NCI-H1105 treated with DMSO at 0.1 percent for 48 hours (cell line): ENCODE results near the gene KCND3.

ENCODE experiments used
- DNase-seq: peaks from one replicate; lab custom pipeline; 2025; lab: John Stamatoyannopoulos, UW

Gene KCND3

DNA sequence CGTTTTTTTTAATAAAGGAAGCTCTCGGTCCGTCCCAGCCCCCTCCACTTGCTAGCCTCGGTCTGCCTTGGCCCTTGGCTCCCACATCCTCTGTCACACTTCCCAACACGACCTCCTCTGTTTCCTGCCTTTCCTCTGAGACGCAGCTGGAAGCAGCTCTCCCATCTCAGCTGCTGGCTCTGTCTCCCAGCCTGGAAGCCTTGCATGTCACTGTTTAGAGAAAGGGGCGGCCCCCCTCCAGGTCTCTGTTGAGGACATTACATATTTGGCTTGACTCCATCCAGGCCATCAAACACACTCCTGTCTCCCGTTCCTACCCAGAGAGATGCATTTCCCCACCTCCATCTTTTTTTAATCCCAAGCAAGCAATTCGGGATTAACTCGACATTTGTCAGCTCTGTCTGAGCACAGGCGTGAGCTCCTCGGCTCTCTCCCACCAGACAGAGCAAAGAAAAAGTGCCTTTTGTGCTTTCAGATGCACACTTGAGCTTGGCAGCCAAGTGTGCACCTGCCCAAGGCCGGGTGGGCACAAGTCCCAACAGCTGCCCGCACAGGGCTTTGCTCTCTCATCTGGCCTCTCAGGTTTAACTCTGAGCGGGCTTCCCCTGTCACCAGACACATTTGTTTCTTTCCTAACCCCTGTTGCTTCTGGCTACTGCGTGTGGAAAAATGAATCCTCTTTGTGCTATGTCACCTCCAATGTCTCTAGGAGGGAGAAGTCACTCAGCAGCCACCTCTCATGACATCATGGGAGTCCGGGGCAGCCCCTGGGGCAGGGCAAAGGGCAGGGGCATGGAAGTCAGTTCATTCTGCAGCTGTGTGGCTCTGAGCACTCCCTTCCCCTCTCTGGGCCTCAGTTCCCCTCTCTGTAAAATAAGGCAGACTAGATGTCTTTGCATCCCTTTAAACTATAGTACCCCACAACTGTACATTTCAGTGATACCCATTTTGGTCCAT, 108.3 kb downstream of the KCND3 start:
- peak; percentile 98 for DNase-seq

DNA sequence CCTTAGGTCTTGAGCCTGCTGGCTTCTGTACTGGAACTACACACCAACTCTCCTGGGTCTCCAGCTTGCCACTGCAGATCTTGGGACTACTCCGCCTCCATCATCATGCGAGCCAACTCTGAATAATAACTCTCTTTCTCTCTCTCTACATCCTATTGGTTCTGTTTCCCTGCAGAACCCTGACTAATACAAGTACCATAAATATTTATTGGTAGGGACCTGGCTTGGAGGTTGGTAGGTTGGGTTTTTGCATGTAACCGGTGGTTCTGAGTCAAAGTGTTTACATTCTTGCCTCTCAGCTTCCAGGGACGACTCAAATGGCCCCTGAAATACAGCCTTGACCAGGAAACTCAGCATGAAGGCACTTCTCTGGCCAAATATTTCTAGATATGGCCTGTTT, 110.4 kb downstream of the KCND3 start:
- no peak for DNase-seq

- no peak for DNase-seq
Measured at GRCh38 chr1:111878649-111879048, 110.8 kb downstream of the KCND3 start.

DNA sequence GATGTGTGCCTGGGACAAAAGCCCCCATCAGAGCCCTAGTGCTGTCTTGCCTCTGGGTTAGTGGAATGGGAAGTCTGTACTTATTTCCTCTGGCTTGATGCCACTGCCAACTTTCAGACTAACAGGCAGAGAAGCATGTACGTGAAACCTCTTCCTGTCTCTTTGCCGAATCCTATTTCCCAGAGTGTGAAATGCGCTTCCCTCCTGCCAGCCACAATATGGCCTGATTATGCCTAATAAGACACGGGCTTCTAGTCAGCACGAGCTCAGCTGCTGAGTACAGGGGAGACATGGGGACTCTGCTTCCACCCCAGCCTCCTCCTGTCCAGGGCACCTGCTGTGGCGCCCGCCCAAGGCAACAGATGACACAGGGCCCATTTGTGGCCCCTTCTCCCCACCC, 111.4 kb downstream of the KCND3 start:
- no peak for DNase-seq

- no peak for DNase-seq
Measured at GRCh38 chr1:111876631-111877030, 112.8 kb downstream of the KCND3 start.

GRCh38 chr1:111875640-111876039, 113.8 kb downstream of the KCND3 start:
- DNase-seq: no peak

DNA sequence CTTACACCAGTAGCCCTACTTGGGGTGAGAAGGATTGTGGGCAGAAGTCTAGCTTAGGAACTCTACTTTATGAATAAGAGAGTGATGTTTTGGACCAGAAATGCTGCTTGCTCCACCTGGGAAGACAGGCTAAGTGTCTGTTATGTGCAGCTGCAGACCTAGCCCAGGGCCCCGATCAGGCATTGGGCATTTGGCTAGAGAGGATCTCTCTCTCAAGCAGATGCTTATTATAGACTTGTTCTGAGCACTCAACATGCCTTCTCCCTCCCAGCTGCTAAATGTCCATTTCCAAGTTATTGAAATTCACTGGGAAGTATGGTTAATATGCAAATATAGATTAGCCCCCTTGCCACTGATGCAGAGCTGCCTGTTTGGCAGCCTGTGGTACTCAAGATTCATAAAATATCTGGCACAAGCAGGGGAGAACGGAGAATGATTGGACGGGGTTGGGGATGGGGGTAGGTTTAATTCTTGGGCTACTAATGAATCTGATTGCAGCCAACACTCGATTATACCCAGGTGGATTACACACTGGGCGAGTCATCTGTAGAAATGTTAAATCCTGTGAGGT, 115.9 kb downstream of the KCND3 start:
- peak; percentile 30 for DNase-seq

GRCh38 chr1:111870181-111870580, 119.3 kb downstream of the KCND3 start:
- no peak for DNase-seq

- DNase-seq: no peak
Measured at GRCh38 chr1:111867868-111868440, 121.5 kb downstream of the KCND3 start.

DNA sequence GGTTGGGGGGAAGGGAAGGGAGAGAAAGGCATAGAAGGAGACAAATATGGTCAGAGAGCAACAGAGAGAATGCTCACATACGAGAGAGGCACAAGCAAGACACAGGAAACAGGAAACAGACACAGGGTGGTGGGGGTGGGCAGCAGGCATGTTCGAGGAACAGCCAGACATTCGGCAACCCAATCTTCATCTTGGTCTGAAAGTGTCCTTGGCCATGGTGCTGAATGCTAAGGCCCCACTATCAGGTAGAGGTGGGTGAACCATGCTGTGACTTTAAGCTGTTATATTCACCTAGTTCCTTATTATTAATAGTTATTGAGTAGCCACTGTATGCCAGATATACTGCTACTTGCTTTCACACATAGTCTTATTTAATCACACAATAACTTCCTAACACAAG, 124.6 kb downstream of the KCND3 start:
- DNase-seq: no peak

DNA sequence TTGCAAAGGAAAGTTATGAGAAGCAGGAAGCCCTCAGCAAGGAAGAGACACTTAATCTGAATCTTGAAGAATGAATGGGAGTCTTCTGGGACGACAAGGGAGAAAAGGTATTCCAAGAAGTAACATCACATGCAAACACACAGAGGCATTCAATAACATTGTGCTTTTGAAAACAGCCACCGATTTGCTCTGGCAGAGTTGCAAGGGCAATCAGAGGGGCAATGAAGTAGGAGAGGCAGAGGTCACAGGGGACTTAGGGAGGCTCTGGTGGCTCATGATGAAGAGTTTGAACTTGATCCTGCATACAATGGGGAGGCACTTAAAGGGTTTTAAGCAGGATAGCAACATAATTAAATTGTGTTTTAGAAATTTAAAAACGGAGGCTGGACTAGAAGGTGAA, 126.1 kb downstream of the KCND3 start:
- no peak for DNase-seq

DNA sequence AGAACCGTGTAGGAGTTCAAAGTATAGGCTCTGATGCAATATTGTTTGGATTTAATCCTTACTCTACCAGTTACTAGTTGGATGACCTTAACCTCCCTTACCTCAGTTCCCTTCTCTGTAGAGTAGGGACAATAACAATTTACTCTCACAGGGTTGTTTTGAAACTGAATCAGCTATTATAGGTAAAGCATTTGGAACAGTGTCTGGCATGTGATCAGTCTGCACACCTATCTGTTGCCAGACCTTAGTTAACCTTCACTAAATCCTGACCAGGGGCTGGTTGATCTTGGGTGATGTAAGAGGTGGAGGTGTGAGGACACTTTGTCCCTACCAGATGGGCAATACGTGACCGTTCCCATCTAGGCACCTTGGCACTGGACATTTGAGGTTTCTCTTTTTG, 126.9 kb downstream of the KCND3 start:
- DNase-seq: no peak

GRCh38 chr1:111861523-111861922, 127.9 kb downstream of the KCND3 start:
- DNase-seq: no peak

- DNase-seq: peak; percentile 8
Measured at GRCh38 chr1:111857194-111857651, 132.2 kb downstream of the KCND3 start.

DNA sequence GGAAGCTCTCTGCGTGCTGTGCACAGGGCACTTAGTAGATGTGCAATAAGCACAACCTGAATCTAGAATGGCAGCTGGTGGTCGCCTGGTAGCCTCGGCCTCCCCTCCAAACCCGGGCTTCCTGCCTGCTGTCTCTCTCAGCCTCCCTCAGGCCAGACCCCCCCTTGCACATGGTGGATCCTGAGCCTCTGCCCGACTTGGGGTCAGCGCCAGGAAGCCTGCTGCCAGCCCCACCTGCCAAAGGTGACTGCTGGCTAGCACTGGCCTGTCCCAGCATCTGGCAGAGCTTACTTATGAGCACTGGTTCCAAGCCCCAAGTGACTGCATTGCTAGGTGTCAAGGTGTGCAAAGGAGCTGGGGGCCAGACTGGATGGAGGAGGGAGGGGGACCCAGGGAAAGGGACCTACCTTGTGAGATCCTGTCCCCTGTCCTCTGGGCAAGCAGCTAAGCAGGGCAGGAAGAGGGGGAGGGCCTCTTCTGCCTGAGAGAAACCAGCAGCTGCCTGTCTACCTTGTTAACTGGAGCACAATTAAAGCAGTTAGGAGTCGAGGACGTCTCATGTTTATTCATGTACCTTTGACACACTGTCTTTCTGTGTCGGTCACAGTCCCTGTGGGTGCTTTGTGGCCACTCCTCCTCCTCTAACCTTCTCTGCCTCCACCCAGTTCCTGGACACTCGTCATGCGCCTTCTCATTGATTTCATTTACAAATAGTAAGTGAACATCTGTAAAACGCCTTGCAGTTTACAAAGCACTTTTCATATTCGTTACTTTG, 132.9 kb downstream of the KCND3 start:
- DNase-seq: peak; percentile 88

- no peak for DNase-seq
Measured at GRCh38 chr1:111855260-111855659, 134.2 kb downstream of the KCND3 start.

GRCh38 chr1:111852261-111852721, 137.2 kb downstream of the KCND3 start:
- DNase-seq: peak; percentile 85

GRCh38 chr1:111851552-111851951, 137.9 kb downstream of the KCND3 start:
- no peak for DNase-seq

DNA sequence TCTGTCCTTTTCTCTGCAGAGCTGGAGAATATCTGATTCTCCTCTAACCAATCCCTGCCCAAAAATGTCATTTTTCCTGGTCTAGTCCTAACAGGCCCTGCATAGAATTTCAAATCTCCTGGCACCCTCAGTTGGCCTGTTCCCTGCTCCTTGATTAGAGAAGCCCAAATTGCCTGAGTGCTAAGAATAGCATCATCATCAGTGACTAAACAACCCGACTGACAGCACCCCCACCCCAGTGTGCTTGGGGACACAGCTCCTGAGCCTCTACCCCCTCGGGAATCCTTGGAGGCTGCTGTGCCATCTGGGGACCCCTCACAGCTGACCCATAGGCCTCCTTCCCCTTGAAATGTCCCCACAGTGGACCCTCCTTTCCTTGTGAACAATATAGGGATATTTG, 139.4 kb downstream of the KCND3 start:
- DNase-seq: no peak

DNA sequence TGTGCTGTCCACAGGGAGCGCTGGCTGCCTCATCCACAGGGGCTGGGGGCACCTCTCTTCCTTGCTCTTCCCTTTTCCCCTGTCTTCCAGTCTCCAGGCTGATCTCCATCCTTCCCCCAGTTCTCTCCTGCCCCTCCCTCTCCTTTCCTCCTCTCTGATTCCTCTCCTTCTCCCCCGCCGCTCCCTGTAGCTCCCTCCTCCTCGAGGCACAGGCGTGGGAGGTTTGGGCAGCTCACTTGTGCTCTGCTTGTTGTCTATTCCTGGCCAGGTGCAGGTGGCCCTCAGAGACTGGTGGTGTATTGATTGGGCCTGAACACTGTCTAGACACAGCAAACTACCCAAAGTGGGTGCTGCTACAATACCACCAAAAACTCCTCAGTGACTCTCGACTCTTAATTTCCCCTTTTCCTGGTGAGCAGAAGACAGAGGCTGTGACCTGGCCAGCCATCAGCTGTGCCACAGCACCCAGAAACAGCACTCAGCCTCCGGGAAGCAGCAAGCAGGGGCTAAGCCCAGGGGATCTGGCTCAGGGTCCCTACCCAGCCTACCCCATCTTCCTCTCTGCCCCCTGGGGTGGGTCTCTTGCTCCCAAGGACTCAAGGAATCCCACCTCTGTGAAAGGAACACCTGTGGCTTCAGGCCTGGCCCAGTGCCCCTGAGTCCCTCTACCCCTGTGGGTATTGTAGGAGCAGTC, 140.5 kb downstream of the KCND3 start:
- DNase-seq: no peak

- DNase-seq: peak; percentile 85
Measured at GRCh38 chr1:111847466-111847865, 142.0 kb downstream of the KCND3 start.

GRCh38 chr1:111846842-111847241, 142.6 kb downstream of the KCND3 start:
- DNase-seq: no peak
